Germinal center (tissue), 1 donor: Measurements from ENCODE around the gene SHANK3.
"Not testable (repeated sequence)": the region's sequence is repeated elsewhere in the genome, so short reads cannot be mapped to it uniquely, and the experiment has no call there.

Experiments used
- DNase-seq: peaks from one replicate; pipeline ENCODE4 v3.0.0; 2012; ENCODE audit warnings: mixed read lengths, low spot score

Gene SHANK3

DNA sequence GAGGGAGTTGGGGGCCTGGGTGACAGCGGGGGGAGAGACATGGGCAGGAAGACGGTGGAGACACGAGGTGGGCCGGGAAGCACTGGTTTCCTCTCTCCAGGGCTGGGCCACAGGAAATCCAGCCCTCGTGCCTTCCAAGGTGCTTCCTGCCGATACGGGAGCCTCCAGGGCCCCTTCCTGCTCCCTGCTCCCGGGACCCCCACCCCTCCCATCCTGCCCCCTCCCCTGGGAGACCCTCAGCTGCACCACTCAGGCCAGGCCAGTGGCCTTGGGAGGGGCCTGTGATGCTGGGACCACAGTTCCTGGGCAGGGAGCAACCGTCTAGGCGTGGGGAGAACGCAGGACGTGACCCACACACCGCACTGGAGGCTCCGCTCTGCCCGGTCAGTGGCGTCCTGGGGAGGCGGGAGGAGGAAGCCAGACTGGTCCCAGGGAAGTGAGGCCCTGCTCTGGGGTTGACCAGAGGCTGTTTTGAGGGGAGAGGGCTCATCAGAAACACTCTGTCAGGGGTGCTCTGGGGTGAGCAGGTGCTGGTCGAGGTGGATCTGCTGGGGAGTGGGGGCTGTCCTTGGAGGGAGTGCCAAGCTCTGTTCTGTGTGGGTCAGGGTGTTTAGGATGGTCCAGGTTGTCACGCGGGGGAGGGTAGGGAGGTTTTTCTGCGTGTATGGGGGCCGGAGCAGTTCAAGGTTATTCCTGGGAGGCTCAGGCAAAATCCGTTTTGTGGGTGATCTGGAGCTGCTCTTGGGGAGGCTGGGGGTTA lies at the start of gene SHANK3:
TSS of gene SHANK3 (plus strand) at position 353 of the 760 bp plus-strand sequence.
- peak; percentile 14 for DNase-seq

DNA sequence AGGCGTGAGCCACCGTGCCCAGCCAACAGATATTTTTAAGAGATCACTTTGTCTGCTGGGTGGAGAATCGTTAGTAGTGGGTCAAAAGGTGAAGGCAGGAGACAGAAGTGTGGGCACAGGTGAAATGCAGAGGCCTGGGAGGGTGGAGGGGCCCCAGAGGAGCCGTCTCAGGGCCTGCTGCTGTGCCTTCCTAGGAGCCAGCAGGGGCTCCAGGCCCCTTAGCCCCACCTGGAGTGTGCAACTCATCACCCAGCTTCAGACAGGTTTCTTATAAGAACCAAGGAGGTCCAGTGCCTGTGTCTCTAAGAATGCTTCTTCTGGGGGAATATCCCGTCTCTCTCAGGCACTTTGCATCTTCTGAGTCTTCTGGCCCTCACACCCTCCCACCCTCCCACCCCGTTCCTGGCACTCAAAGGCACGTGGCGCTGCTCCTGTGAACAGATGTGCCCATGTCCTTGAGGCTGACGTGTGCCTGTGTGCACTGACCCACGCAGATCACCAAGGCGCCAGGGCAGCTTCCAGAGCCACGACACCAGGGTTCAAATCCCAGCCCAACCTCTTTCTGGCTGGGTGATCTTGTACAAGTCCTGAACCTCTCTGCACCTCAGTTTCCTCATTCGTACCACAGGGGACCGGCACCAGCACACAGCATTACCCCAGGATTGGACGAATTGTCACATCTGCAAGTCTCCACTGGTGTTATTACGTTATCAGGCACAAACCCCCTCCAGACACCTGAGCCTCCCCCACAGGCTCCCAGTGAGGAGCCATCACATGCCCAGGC lies 48.1 kb upstream of the SHANK3 start:
- no peak for DNase-seq

DNA sequence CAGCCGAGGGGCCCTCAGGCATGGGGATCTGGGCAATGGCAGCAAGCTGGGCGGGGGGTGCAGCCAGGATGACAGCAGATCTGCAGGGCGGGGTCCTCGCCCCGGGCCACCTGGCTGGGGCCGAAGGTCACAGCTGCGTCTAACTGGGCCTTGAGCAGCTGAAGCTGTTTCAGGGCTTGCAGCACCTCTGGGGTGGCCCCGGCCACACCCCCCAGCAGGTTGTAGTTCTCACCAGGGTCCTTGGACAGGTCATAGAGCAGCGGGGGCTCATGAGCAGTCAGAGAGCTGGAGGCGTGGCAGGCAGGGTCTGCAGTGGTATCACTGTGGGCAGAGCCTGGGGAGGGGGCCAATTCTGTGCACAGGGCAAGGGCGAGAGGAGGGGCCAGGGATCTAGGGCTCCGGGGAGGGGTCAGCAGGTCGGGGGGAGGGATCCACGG lies 47.5 kb upstream of the SHANK3 start:
- no peak for DNase-seq

DNA sequence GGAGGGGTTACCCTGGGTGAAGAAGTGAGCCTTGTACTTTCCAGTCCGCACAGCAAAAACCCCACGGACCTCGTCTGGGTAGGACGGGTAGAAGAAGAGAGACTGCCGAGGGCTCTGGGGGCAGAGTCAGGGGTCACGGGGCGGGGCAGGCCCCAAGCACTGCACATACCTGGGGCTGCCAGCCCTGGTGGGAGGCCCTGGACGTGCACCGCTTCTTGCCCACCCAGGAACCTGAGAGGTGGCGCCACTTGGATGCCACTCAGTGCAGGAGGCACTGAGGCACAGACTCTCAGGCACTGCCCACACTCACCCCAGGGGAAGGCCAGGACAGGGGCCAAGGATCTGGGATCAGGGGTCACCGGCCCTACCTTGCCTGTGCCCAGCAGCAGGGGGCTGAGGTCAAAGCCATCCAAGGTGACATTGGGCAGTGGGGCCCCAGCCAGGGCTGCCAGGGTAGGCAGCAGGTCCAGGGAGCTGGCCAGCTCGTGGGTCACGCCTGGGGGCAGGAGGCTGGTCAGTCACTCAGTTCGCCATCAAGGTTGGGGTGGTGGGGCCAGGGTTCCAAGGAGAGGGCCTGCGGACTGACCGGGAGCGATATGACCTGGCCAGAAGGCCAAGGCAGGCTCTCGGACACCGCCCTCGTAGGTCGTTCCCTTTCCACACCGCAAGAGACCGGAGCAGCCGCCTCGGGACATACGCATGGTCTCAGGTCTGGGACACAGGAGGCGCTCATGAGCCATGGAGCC lies 46.9 kb upstream of the SHANK3 start:
- no peak for DNase-seq

DNA sequence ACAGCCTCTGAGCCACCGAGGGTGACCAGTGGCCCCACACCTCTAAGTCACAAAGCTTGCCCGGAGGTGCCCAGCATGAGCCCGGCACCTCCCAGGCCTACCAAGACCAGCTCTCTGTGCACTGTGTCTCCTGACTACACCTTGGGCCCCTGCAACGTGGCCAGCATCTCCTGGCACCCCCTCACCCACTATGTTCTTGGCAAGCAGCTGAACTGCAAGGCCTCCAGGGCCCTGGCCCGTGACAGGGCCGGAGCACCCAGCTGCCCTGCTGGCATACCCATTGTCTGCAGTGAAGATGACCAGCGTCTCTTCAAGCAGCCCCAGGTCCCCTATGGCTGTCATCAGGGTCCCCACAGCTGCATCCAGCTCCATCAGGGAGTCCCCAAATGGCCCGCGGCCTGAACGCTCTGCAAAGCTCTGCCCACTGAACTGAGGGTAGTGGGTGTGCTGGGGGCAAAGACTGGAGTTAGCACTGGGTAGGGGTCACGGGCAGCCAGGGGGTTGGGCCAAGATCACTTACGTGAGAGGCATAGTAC lies 46.2 kb upstream of the SHANK3 start:
- no peak for DNase-seq

DNA sequence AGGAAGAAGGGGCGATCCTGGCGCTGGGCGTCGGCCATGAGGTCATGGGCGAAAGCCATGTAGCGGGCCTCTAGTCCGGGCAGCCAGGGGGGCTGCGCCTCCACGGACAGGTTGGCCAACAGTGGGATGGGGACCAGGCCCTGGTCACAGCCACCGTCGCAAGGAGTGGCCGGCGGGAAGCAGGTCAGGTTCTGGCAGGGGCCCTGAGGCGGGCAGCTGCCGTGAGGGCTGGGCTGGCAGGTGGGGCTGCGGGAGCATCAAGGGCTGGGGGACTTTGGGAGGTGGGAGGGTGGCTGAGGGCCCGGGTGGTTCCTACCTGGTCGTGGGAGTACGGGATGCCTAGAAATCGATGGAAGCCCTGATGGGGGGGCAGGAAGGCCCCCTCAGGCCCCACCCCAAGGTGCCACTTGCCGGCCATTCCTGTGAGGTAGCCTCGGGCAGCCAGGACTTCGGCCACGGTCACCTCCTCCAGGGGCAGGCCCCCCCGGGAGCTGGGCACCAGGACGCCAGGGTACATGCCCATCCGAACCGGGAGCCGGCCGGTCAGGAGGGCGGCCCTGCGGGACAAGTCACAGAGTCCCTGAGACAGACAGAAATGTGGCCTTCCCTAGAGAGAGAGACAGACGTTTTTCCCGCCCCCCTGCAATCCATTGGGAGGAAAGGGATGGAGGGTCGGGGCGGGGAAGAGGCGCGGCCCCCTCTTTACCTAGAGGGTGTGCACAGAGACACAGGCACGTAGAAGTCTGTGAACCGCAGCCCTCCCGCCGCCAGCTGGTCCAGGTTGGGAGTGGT lies 45.6 kb upstream of the SHANK3 start:
- no peak for DNase-seq

DNA sequence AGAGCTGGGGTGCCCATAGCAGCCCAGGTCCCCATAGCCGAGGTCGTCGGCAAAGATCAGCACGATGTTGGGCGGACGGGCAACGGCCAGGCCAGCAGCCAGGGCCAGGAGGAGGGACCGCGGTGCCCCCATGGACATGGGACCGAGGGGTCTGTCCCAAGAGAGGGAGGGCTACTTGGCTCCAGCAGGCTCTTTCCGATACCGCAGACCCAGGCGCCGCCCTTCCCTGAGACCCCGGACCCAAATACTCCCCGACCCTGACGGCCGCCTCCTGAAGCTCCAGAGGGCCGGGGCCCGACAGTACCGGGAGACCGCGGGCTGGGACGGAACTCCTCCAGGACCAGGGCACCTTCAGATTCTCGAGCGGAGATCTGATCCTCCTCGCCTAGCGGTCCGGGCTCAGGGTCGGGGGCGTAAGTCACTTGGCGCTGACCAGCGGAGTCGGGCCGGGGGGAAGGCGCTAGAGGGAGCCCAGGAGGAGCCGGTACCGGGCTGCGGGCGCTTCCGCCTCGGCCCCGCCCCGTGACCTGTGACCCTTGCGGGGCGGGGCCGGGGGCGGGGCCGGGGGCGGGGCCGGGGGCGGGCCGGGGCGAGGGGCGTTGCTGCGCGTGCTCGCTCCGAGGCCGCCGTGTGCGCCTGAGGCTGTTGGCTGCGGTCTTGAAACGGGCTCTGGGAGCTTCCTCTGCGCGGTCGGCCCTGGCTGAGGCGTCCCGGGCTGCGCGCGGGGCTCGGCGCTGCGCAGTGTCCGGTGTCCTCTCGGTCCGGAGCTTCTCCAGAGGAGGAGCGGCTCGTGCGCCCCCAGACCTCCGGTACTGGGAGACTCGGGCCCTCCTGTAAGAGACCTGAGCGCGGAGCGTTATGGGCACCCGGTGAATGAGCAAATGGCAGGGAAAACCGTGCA lies 44.7 kb upstream of the SHANK3 start, which contains the start of gene ARSA:
TSS of gene ARSA (minus strand) at position 511 of the 901 bp plus-strand sequence. CDS start at position 138, 373 bp downstream.
- DNase-seq: peak; percentile 84

DNA sequence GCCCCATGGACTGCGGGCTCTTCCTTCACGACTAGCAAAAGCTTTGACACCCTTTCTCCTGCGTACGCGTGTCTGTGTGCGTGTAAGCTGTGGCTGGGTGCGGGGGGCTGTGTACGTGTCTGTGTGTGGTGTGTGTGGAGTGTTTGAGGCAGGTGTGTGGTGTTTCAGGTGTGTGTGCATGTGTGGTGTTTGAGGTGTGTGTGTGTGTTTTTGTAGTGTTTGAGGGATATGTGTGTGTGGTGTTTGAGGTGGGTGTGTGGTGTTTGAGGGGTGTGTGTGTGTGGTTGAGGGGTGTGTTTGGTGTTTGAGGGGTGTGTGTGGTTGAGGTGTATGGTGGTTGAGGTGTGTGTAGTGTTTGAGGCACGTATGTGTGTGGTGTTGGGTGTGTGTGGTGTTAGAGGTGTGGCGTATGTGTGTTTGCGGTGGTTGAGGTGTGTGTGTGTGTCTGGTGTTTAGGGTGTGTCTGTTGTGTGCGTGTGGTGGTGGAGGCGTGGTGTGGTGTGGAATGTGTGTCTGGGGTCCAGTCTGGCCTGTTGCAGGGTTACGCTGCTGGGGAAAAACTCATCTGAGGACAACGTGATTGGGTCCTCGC lies 44.0 kb upstream of the SHANK3 start:
- DNase-seq: no peak

DNA sequence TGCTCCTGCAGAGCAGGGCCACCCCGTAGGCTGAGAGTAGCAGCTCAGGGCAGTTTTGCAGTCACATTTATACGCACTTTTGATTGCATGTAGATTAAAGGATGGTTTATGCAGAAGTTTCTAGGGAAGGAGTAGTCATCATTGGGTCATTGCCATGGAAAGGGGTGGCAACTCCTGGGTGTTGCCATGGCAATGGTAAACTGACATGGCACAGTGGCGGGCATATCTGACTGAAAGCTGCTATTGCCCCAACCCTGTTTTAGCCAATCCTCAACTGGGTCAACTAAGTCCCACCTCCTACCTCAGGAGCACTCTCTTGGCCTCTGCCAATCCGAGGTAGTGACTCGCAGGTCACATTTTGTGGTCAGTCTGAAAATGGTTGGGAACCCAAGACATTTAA lies 42.2 kb upstream of the SHANK3 start:
- no peak for DNase-seq

DNA sequence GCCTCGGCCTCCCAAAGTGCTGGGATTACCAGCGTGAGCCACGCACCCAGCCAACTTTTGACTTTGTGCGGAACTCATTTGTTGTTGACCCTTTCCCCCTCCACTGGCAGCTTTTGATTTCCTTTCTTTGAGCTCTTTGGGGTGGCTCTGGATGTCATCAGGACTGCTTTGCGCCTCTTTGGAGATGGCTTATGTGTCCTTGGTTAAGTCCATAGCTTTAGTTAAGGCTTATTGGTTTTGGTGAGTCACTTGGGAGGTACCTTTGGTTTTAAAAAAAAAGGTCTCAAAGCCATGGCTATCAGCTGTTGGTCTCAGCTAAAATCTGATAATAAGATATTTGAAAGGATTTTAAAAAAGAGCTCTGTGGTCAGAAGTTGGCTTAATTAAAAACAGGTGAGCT lies 39.5 kb upstream of the SHANK3 start:
- no peak for DNase-seq

DNA sequence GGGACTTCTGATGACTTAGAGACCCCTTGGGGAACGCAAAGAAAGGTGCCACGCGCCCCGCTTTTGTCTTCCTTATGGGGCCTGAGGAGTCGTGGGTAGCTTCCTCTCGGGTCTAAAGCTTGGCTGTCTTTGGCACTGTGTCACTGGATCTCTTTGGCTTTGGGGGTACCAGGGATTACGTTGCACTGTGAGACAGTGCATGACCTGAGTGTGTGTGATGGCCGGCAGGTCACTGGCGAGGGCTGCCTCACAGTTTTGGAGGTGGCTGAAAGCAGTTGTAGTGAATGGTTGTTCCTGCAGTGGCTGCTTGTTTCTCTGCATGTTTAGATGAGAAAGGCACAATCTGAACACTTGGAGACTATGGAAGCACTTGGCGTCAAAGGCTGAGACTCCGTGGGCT lies 38.9 kb upstream of the SHANK3 start:
- no peak for DNase-seq

DNA sequence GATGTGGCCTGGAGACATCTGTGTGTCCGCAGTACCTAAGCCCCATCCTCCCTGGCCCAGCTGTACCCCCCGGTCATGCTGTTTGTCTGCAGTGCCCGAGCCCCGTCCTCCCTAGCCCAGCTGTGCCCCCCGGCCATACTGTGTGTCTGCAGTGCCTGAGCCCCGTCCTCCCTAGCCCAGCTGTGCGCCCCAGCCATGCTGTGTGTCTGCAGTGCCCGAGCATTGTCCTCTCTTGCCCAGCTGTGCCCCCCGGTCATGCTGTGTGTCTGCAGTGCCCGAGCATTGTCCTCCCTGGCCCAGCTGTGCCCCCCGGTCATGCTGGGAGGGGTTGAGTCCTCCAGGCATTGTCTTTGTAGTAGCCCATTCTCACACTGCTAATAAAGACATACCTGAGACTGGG lies 37.0 kb upstream of the SHANK3 start:
- no peak for DNase-seq

DNA sequence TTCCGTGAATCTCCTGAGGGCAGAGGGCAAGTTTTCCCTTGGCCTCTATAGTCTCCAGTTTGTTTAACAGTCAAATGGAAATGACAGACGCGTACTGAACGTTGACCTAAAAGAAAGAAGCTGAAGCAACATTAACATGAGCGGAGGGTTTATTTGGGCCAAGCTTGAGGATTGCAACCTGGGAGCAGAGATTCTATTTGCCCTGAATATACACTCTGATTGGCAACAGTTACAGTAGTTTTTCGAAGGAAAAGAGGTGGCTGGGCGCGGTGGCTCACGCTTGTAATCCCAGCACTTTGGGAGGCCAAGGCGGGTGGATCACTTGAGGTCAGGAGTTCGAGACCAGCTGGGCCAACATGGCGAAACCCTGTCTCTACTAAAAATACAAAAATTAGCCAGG lies 32.3 kb upstream of the SHANK3 start:
- not testable (repeated sequence) for DNase-seq

DNA sequence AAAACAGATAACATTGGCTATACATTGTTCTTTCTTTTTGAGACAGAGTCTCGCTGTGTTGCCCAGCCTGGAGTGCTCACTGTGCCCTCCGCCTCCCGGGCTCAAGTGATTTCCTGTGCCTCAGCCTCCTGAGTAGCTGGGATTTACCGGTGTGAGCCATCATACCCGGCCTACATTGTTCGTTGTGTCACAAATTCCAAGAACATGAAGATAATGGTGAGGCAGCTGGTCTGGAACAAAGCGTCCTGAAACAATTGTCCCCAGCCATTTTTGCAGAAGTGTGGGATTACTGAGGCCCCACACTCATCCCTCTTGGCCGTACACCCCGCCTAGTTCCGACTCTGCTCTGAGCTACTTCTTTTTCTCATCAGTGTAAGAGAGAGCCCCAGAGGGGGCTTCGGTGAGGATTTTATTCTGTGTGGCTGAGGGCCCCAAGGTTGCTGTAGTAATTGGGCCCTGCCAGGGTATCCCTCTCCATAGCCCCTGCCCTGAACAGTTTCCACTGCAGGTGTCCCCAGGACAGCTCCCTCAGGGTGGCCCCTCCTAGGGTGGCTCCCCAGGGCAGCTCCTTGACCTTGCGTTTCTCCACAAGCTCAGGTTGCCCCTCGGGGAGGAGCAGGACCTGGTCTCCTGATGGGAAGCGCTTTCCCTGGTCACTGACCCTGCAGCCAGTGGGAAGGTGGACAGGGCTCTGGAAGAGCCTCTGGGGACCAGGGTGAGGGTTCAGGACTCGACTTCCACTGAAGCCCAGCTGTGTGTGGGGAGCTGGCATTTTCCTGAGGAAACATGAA lies 31.6 kb upstream of the SHANK3 start:
- no peak for DNase-seq

DNA sequence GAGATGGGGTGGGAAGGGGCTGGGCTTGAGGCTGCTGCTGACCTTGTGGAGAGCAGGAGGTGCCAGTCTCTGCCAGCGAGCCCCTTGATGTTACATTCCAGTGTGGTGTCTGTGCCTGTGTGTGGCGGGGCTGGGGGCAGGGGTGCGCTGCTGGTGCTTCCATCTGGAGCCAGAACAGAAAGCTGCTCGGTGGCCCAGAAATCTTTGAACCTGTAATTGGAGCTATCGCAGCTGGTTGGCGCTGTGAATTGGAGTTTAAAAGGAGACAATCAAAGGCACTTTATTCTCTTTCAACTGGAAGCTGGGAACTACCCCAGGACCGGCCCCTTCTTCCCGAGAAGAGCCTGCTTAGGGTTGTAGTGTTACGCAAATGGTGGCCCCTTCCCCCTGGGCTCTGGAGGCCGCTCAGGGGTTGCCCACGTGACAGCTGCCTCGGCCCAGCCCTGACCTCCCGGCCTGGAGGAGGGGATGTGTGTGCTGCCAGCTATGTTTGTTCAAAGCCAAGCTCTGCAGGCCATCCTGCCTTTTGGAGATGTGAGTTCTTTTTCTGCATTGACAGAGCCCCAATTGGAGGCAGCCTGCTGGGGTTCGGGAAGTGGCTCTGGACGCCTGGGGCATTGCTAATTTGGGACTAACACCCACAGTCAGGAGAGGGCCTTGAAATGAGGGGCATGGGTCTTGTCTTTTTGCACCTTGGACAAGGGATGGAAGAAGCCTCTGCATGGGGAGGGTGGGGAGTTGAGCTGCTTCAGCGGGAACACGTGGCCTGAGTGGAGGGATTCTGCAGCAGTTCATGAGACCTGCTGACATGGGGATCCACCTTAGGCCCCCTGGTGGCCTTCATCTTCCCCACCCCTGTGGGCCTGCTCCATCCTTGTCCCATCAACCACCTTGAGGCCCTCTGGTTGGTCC lies 30.7 kb upstream of the SHANK3 start:
- DNase-seq: no peak

DNA sequence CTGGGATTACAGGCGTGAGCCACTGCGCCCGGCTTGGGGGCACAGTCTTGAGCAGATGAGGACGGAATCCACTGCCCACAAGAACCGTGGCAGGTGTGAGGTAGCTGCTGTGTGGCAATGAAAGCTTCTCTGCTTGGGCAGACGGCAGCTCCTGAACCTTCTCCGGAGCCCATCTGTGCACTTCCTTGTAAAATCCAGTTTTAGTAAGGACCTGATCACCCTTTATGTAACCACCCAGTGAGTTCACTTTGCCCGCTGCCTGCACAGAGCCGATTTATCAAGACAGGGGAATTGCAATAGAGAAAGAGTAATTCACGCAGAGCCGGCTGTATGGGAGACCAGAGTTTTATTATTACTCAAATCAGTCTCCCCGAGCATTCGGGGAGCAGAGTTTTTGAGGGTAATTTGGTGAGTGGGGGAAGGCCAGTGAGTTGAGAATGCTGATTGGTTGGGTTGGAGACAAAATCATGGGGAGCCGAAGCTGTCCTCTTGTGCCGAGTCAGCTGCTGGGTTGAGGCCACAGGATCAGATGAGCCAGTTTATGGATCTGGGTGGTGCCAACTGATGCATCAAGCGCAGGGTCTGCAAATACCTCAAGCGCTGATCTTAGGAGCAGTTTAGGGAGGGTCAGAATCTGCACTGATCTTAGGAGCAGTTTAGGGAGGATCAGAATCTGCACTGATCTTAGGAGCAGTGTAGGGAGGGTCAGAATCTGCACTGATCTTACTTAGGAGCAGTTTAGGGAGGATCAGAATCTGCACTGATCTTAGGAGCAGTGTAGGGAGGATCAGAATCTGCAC lies 29.4 kb upstream of the SHANK3 start:
- not testable (repeated sequence) for DNase-seq

DNA sequence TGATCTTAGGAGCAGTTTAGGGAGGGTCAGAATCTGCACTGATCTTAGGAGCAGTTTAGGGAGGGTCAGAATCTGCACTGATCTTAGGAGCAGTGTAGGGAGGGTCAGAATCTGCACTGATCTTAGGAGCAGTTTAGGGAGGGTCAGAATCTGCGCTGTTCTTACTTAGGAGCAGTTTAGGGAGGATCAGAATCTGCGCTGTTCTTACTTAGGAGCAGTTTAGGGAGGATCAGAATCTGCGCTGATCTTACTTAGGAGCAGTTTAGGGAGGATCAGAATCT lies 28.9 kb upstream of the SHANK3 start:
- not testable (repeated sequence) for DNase-seq
